Measurements from ENCODE around the gene ZNF740.

The ZNF740 gene

GRCh38 chr12:53227836-53228235 lies 47.3 kb downstream of the ZNF740 start:
- no peak for DNase-seq

DNA sequence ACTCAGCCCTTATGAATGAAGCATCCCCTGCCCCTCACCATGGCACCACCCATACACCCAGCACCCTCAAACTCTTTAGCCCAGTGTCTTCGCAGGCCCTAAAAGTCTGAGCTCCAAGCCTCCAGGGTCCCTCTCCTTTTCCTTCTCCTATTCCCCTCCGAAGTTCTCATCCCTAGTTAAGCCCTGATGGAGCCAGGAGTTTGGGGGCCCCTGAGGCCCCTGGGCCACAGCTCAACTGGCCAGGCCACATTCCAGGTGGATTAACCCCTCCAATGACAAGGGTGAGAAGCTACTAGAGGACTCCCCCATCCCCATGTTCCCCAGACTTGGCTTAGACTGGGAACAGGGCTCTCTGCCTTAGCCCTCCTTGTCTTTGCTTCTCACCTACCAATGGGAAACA lies 48.9 kb downstream of the ZNF740 start:
- no peak for DNase-seq

- no peak for DNase-seq
Measured at GRCh38 chr12:53230108-53230845, 49.8 kb downstream of the ZNF740 start.

DNA sequence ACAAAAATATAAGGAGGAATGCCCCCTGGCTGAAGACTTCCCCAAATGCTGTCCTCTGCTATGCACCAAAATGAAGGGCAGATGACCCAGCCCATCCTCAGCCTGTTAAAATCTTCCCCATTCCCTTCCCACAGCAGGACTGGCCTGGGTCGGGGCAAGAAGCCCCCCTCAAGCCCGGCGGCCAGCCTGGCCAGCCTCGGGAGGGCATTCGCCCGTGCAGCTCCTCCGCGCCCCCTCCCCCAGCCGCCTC lies 51.1 kb downstream of the ZNF740 start:
- DNase-seq, result no peak

GRCh38 chr12:53231921-53232645 lies 51.6 kb downstream of the ZNF740 start, which contains the start of gene RARG:
RARG (minus strand) TSS chr12:53232209; CDS start chr12:53227545, 4,664 bp downstream.
- peak; percentile 70 for DNase-seq

DNA sequence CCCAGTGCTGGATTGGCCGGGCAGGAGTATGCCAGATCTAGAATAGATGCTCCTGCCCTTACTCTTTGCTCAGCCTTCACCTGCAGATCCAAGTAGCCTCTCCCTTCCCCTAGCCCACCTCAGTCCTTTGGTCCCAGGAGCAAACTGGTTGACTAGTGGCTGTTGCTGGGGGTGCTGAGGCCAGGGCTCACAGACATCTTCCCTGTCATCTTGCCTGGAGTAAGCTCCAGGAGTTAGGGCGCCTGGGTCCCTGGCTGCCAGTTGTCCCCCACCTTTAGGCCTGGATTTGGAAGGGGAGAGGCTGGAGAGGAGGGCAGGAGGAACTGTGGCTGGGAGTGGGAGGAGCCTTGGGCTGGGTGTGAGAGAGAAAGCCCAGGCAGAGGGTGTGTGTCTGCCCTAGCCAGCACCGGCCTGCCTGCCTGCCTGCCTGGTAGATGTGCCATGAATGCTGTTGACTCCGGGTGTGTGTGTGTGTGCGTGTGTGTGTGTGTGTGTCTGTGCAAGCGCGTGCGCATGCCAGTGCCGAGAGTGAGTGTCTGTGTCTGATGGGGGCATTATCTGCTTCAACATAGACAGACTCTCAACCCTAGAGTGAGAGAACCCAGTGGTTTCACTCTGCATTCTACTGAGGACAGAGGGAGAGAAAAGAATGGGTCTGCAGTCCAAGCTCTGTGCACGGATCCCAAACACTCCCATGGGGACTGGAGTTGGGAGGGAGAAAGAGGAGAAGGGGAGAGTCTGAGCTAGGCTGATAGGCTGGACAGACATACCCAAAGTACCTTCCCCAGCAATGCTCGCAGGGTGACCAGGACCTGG lies 52.3 kb downstream of the ZNF740 start:
- DNase-seq, result peak; percentile 57

DNA sequence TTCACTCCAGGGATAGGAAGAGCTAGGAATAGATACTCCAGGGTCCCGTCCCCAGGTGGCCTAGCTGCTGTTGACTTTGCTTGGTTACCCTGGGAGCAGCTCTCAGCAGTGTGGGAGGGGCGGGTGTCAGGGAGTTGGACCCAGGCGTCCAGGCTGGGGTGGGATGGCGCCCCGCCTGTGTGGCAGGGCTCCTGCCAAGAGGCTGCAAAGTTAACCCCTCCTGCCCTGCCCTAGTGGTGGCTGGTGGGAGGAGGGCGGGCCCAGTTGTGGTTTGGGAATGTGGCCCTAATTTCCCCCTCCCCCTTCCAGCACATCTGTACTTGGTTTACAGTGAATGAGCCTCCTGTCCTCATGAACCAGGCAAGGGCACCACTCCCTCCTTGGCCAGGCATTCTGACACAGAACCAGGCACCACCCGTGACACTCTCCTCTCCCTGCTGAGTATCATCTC lies 53.2 kb downstream of the ZNF740 start:
- no peak for DNase-seq

GRCh38 chr12:53234271-53234914 lies 53.9 kb downstream of the ZNF740 start:
- DNase-seq, result no peak

- no peak for DNase-seq
Measured at GRCh38 chr12:53235164-53235563, 54.6 kb downstream of the ZNF740 start.

DNA sequence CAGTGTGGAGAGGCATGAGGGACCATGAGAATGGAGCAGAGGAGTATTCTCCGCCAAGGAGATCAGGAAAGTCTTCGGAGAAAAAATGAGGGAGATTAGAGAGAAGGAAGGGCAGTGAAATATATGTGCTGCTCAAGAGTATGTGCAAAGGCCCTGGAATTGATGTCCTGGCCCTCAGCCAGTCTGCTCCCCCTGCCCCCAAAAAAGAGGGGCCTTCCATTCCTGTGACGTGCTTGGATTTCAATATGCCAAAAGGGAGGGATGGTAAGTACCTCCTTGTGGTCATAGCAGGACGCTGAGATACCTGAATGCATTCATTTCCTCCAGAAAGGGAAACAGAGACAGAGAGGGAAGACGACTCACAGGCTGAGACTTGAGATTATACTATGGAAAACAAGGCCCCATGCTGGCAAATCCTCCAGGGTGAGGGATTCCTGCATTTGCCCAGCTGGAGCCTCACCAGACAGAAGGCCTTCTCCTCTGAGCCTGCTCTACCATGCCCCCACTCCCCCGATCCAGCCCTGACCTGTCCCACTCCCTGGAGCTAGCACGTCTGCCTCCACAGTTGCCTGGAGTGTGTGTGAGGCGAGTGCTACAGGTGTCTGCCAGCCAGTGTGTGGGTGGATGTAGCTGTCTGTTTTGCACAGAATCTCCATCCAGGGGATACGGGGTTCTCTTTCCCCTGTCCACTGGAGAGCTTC lies 55.4 kb downstream of the ZNF740 start:
- no peak for DNase-seq

- DNase-seq, result peak; percentile 73
Measured at GRCh38 chr12:53236443-53237111, 56.1 kb downstream of the ZNF740 start.

DNA sequence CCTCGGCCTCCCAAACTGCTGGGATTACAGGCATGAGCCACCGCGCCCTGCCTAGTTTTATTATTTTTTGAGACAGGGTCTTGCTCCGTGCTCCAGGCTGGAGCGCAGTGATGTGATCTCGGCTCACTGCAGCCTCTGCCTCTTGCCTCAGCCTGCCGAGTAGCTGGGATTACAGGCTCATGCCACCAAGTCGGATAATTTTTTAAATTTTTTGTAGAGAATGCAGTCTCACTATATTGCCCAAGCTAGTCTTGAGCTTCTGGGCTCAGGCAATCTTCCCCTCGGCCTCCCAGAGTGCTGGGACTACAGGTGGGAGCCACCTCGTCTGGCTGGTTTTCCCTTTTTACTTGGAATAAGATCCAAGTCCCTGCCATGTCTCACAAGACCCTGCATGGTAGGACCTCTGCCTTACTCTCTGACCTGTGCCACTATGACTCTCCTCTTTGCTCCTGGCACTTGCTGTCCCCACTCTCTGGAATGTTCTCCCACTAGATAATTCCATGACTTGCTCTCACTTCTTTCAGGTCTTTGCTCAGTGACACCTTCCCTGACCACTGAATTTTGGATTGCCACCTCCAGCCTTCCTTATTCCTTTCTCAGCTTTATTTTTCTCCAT lies 59.2 kb downstream of the ZNF740 start:
- no peak for DNase-seq

GRCh38 chr12:53241623-53242412 lies 61.3 kb downstream of the ZNF740 start:
- no peak for DNase-seq

DNA sequence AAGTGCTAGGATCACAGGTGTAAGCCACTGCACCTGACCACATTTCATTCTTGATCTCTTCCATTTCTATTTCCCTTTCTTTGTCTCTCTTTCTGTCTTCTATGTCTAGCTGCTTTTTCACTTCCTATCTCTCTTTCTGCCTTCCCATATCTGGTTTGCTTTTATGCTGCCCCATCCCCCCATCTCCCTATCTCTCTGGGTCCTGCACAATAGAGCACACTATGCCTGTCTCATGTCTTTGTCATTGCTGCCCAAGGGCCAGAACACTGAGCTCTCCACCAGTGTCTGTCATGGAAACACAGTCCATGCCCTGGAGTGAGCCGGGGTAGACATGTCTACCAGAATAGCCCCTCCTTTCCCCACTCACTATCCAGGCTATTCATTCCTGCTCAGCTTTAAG lies 63.8 kb downstream of the ZNF740 start:
- DNase-seq, result no peak

All from CD4-positive, alpha-beta T cell treated with Interleukin-4 for 4 hours (primary cell).